Suprapubic skin (tissue), 4 donors: ENCODE results near the gene IWS1.

ENCODE experiments used
- EP300 ChIP-seq: sonication (generic); formaldehyde crosslinking; IDR thresholded peaks from one replicate; pipeline ENCODE4 v1.6.1; 2017; ENCODE audit warnings: antibody characterized with exemption
- POLR2AphosphoS5 ChIP-seq, 3 donors: sonication (generic); formaldehyde crosslinking; IDR thresholded peaks; one replicate each; pipeline ENCODE4 v1.6.1; 2017; ENCODE audit warnings: antibody characterized with exemption in 3 of 3
- TF ChIP-seq, protein P1 (sequence below), 2 donors: fragments of 200-600 bp in 1 of 2; fragments of 450-650 bp in 1 of 2; sonication (generic) in 1 of 2; IDR thresholded peaks; one replicate each; pipeline ENCODE4 v1.5.1; 2016 to 2019; ENCODE audit warnings: antibody characterized with exemption in 2 of 2, mild to moderate bottlenecking in 1 of 2, moderate library complexity in 1 of 2

DNA sequence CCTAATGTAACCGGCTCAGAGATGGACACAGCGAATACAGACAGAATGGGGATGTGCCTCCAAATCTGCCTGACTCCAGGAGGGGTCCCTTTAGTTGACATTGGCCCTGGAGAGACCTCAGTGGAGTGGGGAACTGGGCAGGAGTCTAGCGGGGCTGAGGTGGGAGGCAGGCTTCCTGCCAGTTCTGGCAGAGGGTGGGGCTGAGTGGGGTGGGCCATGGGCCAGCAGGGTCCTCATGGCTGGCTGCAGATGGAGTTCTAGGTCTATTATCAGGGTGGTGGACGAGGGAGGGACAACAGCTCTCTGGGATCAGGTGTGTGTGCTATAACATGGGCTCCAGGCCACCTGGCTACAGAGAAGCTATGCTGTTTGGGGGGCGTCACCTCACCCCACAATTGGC lies 86.9 kb downstream of the IWS1 start:
- TF ChIP-seq, protein P1, sequence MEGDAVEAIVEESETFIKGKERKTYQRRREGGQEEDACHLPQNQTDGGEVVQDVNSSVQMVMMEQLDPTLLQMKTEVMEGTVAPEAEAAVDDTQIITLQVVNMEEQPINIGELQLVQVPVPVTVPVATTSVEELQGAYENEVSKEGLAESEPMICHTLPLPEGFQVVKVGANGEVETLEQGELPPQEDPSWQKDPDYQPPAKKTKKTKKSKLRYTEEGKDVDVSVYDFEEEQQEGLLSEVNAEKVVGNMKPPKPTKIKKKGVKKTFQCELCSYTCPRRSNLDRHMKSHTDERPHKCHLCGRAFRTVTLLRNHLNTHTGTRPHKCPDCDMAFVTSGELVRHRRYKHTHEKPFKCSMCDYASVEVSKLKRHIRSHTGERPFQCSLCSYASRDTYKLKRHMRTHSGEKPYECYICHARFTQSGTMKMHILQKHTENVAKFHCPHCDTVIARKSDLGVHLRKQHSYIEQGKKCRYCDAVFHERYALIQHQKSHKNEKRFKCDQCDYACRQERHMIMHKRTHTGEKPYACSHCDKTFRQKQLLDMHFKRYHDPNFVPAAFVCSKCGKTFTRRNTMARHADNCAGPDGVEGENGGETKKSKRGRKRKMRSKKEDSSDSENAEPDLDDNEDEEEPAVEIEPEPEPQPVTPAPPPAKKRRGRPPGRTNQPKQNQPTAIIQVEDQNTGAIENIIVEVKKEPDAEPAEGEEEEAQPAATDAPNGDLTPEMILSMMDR (IDR thresholded peaks at IDR 0.05): no peak
- TF ChIP-seq POLR2AphosphoS5 (IDR thresholded peaks at IDR 0.05) (no peak), EP300 (no peak)
